ENCODE results near the gene CCDC47.
"Not testable (repeated sequence)": the region's sequence is repeated elsewhere in the genome, so short reads cannot be mapped to it uniquely, and the experiment has no call there.

CCDC47 gene, protein sequence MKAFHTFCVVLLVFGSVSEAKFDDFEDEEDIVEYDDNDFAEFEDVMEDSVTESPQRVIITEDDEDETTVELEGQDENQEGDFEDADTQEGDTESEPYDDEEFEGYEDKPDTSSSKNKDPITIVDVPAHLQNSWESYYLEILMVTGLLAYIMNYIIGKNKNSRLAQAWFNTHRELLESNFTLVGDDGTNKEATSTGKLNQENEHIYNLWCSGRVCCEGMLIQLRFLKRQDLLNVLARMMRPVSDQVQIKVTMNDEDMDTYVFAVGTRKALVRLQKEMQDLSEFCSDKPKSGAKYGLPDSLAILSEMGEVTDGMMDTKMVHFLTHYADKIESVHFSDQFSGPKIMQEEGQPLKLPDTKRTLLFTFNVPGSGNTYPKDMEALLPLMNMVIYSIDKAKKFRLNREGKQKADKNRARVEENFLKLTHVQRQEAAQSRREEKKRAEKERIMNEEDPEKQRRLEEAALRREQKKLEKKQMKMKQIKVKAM

DNA sequence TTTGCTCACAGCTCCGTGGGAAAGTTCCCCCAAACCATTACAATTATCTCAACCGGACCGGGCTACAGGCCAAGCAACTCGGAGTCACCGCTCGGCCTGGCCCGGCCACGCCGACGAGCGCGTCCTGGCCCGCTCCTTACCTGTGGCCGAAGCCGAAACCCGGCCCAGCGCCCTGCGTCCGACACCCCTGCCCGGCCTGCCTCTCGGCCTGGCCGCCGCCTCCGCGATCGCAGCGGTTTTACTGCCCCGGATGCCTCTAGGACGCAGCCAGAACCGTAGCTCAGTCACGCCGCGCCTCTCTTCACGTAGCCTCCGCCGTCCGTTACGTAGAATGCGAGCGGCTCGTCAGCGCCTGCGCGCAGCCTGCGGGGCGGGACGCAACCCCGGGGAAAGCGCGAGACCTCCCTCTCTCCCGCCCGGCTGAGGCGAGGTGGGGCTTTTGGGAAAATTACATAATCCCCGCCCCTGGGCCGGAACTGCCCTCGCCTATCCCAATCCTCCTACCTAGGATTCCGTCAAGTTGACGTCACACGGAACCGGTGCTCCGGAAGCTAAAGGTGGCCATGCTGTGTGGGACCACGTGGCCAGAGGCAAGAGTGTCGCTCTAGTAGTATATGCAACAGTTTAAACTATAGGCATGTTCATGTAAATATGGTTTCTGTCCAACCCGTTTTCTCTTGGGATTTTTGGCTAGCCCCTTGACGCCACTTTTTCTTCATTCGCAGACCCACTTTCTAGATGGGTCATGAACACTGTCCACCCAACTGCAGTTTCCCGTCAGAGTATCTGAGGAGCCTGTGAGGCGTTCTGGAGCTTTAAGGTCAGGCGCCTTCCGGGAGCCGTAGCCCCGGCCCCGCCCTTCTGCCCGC is at the start of gene CCDC47:
CCDC47 (minus strand) TSS at position 326 of the 869 bp plus-strand sequence. CDS start 7,422 bp downstream, outside the sequence.
- peak; percentile 100 for DNase-seq (ENCODE audit: low spot score)

DNA sequence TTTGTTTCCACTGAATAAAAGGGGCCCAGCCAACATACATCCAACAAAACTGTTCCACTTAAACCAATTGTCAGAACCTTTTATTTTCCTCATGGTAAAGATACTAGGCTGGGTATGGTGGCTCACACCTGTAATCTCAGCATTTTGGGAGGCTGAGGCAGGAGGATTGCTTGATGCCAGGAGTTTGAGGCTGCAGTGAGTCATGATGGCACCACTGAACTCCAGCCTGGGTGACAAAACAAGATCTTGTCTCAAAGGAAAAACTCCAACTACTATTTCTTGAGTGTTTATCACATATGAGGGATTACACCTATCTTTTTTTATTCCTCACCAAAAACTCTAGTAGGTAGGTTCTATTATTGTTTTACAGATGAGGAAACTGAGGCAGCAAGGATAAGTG is 49.1 kb upstream of the CCDC47 start:
- DNase-seq (ENCODE audit: low spot score) = no peak

DNA sequence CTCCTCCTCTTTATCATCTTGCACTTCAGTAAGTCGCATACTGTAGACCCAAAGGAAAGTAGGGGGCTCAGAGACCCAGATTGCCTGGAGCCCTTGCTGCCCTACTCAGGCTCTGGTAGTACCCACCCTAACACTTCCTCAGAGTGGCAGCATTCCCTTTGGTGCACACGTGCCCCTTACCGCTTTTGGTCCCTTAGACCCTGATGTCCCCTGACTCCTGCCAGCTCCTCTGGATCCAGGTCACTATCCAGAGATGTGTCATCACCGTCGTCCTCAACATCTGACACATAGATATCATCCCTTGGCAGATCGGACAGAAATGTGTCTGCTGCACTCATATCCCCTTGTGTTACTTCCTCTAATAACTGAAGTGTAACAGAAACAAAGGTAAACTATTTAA is 48.4 kb upstream of the CCDC47 start:
- no peak for DNase-seq (ENCODE audit: low spot score)

DNA sequence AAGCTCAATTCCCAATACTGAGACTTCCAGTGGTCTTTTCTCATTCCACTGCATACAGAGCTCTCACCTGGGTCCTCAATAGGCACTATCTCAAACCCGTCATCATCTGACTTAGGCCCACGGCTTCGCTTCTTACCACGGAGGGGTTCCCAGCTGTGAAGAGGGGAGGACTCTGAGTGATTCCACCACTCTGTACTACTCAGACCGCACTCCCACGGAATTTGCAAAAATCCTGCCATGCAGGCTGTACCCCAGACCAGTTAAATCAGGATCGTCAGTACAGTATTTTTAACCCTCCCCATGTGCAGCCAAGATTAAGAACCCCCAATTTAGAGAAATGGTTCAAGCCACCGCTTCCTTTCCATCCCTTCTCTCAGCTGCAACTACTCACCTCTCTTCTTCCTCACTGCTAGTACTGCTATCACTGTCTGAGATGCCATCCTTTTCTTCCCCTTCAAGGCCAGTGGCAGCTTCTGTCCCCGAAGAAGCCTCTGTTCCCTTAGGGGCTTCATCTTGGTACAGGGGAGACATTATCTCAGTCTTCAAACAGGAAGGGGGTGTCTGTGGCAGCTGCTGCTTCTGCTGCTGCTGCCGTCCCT is 47.7 kb upstream of the CCDC47 start:
- DNase-seq (ENCODE audit: low spot score) = no peak

DNA sequence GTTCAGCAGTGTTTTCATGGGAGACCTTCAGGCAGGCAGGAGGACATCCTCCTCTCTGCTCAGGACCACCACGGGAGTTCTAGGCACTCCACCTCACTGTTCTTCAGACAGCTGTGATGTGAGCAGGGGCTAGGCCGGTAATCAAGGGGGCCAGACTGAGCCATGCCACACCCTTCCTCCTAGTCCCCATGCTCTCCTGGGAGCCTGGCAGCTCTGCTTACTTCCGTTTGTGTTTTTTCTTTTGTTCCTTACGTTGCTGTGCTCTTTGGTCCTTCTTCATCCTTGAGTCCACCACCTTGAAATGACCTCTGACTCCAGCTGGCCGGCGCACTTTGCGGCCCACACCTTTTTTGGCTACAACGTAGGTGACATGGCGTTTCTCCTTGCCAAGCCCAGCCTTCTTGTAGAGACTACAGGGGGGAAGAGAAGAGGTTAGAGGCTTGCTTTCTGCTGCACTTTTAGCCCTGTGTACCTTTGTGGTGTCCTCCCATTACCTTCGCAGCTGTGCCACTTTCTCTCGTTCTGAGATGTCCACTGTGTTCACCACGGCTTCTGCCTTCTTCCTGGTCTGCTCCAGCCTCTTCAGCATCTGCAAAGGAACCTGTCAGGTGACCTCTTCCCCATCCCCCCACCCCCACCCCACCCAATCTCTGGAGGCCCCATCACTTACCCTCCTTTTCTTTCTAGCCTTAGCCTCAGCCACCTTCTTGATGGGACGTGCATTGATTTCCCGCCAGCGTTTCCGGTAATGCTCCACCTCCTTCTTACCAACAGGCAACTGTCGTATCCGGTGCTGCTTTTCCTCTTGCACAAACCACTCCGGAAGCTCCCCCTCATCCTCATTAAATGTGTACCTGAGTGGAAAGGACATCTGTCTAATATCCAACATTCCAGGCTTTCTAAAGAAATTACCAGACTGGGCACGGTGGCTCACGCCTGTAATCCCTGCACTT is 46.5 kb upstream of the CCDC47 start:
- no peak for DNase-seq (ENCODE audit: low spot score)

DNA sequence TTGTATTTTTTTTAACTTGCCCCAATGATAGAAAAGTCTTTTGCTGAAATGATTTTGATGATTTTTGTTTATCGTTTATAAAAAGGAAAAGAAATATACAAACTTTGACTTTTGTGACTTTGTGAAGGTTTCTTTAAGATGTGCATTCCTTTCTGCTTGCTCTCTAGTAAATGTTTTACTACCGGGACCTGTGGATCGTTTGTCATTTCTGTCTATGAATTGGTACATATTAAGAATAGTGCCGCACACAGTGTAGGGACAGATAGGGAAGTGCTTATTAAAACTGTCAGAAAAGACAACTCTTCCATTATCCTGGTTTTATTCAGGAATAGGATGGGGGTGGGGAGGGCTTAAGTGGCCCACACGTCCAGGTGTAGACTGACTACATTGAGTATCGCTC is 45.7 kb upstream of the CCDC47 start:
- DNase-seq (ENCODE audit: low spot score) = no peak

DNA sequence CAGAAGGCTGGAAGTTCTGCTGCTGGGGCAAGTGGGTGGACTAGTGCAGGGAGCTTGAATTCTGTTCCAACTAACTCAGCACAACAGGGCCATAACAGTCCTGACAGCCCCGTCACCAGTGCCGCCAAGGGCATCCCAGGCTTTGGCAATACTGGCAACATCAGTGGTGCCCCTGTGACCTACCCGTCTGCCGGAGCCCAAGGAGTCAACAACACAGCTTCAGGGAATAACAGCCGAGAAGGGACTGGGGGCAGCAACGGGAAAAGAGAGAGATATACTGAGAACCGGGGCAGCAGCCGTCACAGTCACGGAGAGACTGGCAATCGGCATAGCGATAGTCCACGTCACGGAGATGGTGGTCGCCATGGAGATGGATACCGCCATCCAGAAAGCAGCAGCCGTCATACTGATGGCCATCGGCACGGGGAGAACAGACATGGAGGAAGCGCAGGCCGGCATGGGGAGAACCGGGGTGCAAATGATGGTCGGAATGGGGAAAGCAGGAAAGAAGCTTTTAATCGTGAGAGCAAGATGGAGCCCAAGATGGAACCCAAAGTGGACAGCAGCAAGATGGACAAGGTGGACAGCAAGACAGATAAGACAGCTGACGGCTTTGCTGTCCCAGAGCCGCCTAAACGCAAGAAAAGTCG is 44.5 kb upstream of the CCDC47 start:
- DNase-seq (ENCODE audit: low spot score) = no peak

GRCh38 chr17:63816669-63817068 is 43.3 kb upstream of the CCDC47 start:
- no peak for DNase-seq (ENCODE audit: low spot score)

GRCh38 chr17:63816123-63816522 is 42.7 kb upstream of the CCDC47 start:
- DNase-seq (ENCODE audit: low spot score) = no peak

- DNase-seq (ENCODE audit: low spot score) = no peak
Observed at GRCh38 chr17:63809970-63810369, 36.6 kb upstream of the CCDC47 start.

DNA sequence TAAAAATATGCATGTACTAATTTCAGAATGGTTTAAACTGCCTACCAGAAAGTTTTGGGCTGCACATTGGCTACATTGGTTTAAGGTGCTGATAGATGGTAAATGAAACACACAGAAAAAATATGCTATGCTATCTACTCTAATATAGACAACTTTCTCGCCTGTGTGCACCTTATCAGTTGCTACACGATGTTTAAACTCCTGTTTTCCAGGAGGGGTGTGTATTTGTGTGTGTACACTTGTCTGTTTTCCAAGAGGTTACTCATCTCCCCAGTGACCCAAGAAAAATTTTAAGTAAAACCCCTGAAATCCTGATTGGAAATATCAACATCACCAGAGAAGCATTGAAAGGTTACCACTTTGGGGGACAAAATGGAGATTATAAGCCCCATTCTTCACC is 32.2 kb upstream of the CCDC47 start:
- DNase-seq (ENCODE audit: low spot score) = no peak

DNA sequence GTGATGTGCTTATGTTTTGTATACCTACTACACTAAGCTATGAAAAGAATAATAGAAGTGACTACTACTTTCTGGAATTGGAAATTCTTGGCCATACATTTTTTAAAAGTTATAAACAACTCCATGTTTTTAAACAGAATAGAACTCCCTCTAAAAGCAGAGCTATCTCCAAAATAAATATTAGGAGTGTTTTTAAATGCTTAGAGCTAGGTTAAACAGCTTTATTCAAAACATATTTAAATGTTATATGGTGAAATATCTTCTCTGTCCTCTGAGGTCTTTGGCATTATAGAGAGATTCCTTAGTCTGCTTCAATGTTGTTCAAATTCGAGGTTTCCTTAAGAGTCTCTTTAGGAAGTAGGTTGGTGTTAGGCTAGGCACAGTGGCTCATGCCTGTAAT is 30.9 kb upstream of the CCDC47 start:
- no peak for DNase-seq (ENCODE audit: low spot score)

DNA sequence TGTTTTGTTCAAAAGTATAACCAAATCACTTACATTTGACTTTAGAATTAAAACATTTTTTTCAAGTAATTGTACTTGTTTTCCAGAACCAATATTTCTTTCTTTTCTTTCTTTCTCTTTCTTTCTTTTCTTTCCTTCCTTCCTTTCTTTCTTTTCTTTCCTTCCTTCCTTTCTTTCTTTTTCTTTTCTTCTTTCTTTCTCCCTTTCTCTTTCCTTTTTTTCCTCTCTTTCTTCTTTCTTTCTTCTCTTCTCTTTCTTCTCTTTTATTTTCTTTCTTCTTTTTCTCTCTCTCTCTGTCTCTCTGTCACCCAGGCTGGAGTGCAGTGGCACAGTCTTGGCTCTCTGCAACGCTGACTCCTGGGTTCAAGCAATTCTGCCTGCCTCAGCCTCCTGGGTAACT is 27.4 kb upstream of the CCDC47 start:
- no peak for DNase-seq (ENCODE audit: low spot score)

- no peak for DNase-seq (ENCODE audit: low spot score)
Observed at GRCh38 chr17:63798572-63799106, 25.2 kb upstream of the CCDC47 start.

- DNase-seq (ENCODE audit: low spot score) = not testable (repeated sequence)
Observed at GRCh38 chr17:63796375-63796774, 23.0 kb upstream of the CCDC47 start.

GRCh38 chr17:63792055-63792729 is 18.8 kb upstream of the CCDC47 start:
- DNase-seq (ENCODE audit: low spot score) = no peak

DNA sequence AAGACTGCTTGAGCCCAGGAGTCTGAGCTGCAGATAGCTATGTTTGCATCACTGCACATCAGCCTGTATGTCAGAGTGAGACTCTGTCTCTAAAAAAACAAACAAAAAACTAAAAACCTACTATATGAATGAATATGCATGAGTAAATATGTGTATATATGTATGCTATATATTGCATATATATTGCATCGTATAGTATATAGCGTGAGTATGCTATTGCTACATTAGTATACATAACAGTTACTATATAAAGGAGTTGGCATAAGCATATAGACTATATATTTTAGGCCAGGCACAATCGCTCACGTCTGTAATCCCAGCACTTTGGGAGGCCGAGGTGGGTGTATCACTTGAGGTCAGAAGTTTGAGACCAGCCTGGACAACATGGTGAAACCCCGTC is 16.7 kb upstream of the CCDC47 start:
- DNase-seq (ENCODE audit: low spot score) = no peak

DNA sequence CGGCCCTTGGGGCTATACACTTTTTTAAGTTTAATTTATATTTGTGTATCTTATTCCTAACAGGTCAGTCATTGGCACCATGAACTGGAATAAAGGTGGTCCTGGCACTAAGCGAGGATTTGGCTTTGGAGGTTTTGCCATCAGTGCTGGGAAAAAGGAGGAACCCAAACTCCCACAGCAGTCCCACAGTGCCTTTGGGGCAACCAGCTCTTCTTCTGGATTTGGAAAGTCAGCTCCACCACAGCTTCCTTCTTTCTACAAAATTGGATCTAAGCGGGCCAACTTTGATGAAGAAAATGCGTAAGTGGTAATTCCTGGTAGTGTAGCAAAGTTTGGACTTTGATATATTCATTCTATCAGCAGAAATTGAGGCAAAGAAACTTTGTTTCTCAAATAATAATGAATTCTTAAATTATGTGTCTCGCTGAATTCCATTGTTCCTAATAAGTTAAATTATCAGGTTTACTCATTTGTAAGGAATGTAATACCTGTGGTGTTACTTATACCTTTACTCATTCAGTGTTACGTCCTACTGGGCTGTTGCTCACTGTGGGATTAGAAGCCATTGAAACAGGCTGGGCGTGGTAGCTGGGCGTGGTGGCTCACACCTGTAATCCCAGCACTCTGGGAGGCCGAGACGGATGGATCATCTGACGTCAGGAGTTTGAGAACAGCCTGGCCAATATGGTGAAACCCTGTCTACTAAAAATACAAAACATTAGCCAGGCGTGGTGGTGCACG is 13.7 kb upstream of the CCDC47 start:
- no peak for DNase-seq (ENCODE audit: low spot score)

DNA sequence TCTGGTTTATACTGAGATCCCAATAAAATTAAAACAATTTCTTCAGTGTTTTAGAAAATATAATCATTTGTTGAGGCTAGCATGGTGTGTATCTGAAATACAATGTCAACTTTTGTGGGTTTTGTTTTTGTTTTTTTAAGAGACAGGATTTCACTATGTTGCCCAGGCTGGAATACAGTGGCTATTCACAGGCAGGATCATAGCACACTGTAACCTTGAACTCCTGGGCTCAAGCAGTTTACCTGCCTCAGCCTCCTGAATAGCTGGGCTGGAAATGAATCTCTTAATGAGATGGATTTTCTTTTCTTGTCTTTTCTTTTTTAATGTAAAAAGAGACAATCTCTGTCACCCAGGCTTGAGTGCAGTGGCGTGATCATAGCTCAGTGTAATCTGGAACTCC is 12.7 kb upstream of the CCDC47 start:
- no peak for DNase-seq (ENCODE audit: low spot score)
